GM19467 (cell line): ENCODE measurements around the gene ZNF414.

Source experiments
- ATAC-seq: cut with Tn5 transposase; IDR thresholded peaks from one replicate; pipeline ENCODE4 v1.9.1; 2021; ENCODE audit warnings: mild to moderate bottlenecking, moderate library complexity; ENCODE audit not compliant: unreplicated experiment

The ZNF414 gene

DNA sequence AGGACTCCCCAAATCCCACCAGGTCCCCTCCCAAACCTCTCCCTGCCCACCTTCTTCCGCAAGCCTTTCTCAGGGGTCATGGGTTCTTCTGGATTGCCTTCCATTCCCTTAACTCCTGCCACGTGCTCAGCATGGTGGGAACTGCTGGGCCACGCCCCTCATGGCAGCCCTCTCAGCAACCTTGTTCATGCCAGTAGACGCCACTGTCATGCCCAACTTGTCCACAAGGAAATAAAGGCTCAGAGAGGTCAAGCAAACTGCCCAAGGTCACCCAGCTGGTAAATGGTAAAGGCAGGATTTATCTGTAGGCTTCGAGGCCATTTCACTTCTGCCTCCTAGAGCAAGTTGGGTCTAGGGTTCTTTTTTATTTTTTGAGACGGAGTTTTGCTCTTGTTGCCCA lies 22.4 kb downstream of the ZNF414 start:
- ATAC-seq = no peak

DNA sequence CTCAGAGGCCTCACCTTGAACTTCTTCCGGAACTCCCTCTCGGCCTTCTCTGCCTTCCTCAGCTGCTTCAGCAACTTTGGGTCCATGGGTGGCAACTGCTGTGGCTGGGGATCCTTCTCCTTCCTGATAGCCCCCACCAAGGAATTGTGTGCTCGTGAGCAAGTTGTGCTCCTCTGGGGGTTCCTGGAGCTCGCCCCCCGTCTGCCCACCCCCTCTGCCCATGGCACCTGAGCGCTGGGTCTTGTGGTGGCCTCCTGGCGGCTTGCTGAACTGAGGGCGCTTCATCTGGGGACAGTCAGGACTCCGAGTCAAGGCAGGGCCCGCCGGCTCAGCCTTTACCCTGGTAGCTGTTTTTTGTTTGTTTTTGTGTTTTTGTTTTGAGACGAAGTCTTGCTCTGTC lies 23.1 kb downstream of the ZNF414 start:
- ATAC-seq = no peak

DNA sequence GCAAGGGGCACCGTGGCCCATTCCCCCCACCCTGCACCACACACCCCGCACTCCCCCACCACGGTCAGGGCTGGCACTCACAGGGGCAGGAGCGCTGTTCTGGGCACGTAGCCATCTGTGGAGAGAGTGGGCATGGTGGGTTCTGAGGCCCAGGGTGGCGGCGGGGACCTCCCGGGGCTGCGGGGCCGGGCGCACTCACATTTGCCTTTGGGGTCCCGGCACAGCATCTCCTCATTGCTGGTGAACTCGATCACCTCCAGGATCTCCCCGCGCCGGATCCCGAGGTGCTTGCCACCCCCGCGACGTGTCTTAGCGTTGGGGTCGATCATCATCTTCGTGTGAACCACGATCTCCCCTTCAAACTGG lies 23.6 kb downstream of the ZNF414 start:
- ATAC-seq = no peak

DNA sequence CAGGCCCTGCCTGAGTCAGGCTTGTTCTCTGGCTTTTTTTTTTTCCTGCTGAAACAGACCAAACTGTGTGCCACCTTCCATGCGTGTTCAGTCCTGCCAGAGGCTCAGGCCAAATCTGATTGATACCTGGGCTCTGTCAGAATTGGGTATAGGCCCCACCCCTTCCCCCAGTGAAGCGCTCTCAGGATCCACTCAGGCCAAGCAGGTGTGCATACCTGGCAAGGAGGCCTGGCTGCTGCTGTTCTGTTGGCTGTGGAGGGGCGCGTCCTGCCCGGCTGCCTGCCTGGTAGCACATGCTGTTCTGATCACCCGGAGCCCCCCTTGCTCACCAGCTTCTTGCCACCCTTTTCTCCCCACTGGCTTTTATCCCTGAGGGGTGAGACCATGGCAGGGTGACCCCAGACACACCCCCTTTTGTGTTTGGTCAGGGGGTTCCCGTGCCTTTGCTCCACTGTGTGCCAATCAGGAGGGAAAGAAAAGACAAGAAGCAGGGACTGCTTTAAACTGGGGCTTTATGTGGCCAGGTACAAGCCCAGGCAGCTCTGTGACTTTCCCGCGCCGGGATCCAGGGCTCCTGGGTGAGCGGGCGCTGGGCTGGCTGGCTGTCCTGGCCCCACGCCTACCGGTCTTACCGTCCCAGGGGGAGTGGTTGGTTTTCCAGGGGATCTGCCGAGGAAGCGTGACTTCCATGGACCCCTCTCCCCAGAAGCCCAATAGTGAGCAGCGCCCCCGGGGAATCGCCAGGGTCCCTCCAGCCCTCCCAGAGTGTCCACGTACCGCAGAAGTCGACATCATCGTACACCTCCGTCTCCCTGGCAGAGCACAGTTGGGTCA lies 24.2 kb downstream of the ZNF414 start:
- no peak for ATAC-seq

DNA sequence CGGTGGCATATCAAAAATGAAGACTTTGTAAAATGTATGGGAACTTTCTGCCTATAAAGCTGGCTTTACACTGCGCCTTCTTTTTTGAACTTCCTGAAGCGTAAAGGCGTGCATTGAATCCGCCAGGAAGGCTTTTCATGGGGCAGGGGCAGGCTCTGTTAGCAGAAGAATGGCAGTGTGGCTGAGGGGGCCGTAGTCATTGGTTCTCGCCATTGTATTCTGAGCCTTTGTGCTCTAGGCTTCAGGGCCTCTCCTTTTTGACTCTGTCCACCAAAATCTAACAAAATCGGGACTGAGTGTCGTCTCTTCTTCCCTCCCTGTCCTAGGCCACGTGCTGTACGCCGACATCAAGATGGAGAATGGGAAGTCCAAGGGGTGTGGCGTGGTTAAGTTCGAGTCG lies 25.6 kb downstream of the ZNF414 start:
- no peak for ATAC-seq

GRCh38 chr19:8487137-8487851 lies 26.7 kb downstream of the ZNF414 start:
- ATAC-seq = no peak

GRCh38 chr19:8486661-8487136 lies 27.3 kb downstream of the ZNF414 start:
- ATAC-seq = no peak

DNA sequence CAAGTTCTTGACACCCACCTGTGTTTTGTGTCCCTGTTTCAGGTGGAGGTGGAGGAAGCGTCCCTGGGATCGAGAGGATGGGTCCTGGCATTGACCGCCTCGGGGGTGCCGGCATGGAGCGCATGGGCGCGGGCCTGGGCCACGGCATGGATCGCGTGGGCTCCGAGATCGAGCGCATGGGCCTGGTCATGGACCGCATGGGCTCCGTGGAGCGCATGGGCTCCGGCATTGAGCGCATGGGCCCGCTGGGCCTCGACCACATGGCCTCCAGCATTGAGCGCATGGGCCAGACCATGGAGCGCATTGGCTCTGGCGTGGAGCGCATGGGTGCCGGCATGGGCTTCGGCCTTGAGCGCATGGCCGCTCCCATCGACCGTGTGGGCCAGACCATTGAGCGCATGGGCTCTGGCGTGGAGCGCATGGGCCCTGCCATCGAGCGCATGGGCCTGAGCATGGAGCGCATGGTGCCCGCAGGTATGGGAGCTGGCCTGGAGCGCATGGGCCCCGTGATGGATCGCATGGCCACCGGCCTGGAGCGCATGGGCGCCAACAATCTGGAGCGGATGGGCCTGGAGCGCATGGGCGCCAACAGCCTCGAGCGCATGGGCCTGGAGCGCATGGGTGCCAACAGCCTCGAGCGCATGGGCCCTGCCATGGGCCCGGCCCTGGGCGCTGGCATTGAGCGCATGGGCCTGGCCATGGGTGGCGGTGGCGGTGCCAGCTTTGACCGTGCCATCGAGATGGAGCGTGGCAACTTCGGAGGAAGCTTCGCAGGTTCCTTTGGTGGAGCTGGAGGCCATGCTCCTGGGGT lies 28.2 kb downstream of the ZNF414 start:
- no peak for ATAC-seq

GRCh38 chr19:8484331-8484894 lies 29.6 kb downstream of the ZNF414 start:
- ATAC-seq = no peak

DNA sequence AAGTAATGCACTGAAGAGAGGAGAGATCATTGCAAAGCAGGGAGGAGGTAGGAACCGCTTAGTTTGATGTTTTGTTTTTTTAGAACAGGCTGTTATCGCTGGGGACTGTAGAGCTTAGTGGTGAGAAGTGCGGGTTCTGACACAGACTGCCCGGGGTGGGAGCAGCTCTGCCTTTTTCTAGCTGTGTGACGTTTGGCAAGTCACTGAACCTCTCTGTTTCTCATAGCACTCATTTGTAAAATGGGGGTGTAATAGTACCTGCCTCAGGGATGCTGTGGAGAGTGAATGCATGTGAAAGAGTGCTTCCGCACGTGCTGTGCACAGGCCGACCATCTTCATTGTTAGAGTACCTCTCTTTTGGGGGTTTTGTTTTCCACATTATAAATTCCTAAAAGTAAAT lies 30.8 kb downstream of the ZNF414 start:
- no peak for ATAC-seq

GRCh38 chr19:8482696-8483095 lies 31.3 kb downstream of the ZNF414 start:
- ATAC-seq = no peak

DNA sequence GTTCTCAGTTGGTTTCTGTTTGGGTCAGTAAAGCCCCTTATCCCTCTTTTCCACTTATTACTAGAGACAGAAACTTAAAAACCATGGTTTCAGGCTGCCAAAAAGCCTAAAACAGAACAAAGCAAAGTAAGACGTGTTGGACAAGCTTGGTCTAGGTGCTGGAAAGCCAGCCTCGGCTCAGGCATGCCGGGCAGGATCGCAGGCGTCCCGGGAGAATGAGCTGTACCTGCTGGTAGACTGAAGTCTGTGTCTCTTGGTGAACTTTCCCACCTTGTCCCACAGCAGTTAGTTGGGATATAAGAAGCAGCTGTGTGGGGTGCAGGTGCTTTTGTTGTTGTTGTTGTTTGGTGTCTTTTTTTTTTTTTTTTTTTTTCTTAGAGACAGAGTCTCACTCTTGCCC lies 32.4 kb downstream of the ZNF414 start:
- no peak for ATAC-seq

- ATAC-seq = no peak
These were observed 32.8 kb downstream of the ZNF414 start for GRCh38 chr19:8481201-8481600.

GRCh38 chr19:8478598-8478997 lies 35.4 kb downstream of the ZNF414 start:
- ATAC-seq = no peak

DNA sequence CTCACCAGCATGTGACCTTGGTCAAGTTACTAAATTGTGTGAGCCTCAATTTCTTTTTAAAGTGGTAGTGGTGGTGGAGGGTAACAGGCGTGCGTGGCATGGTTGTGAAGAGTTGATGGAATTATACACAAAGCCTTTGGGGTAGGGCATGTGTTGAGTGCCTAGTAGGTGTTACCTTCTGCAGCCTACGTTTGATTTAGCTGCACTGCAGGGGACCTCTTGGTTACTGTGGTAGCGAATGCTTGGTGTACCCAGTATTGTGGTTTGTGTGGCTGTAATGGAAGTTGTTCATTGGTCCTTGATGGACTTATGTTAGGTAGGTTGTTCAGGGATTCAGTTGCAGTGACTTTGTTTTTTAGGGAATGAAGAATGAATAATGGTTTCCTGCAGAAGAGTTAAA lies 36.1 kb downstream of the ZNF414 start:
- no peak for ATAC-seq

GRCh38 chr19:8476524-8476923 lies 37.4 kb downstream of the ZNF414 start:
- ATAC-seq = no peak

DNA sequence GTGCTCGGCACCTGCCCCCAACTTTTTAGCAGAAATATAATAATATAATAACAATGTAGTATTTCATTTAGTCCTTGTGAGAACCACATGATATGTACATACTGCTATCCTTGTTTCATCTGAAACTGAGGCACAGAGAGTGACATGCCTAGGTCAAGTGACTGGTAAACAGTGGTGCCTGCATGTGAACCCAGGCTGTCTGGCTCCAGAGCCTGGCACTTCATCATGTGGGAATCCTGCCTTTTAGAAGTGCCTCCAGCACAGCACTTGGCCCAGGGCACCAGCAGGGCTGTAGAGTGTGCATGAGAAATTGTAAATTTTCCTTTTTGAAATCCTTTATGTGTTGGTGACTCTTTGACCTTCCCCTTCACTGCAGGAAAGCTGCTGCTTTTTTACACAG lies 39.0 kb downstream of the ZNF414 start:
- no peak for ATAC-seq

DNA sequence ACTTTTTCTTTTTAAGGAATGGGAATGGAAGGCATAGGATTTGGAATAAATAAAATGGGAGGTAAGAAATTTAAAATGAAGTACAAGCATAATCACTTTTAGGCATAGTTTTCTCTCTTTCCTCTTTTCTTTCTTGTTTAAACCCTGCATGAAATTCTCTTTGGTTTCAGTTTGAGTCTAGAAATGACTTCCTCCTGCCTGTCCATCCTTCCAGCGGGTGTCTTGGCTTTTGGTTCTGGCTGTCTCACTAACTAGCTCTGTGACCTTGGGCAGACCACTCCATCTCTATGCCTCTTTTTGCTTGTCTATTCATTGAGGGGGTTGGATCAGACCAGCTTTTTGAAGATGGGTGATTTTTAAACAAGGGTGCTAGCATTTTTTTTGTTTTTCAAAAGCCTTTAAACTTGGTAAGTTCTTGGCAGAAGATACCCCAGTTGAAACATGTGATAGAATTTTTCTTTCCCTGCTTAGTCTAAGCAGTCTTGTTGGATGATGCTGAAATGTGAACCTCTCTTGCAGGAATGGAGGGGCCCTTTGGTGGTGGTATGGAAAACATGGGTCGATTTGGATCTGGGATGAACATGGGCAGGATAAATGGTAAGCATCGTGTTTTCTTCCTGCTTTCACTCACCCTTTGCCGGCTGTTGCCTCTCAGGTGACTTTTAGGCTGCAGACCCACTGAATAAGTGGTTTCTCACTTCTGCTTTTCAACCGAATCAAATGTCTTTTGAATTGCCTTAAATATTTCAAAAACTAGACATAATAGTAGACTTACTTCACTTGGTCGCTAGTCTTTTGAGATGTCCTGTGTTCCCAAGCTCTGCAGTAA lies 40.1 kb downstream of the ZNF414 start:
- peak; percentile 53 for ATAC-seq

DNA sequence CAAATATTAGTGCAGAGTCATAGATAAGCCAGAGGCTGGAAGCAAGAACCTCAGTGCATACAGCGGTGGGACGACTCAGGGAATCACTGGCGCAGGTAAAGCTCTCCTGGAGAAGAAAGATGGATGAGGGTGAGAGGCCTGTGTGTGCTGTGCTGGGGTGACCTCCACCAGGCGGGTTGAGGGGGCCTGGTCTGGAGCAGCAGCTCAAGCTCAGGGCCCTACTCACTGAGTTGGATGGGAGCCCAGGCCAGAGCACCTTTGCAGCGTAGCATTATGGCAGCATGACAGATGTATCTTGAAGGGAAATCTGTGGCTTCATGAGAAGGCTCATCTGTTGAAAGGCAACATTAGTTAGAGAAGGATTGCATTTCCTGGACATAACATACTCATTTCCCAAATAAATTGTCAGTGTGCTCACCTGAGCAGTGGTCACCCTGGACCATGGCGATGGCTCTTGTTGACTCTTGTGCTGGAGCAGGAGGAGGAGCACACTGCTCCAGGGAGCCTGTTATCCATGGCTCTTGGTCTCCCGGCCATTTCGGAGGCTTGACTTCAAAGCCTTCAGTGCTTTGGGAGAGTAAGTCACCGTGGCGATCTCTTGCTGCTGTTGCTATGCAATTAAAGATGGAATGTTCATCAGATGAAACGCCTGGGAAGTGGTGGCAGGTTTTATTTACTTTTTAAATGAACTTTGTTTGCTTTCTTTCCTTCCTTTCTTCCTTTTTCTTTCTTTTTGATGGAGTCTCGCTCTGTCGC lies 44.2 kb downstream of the ZNF414 start:
- no peak for ATAC-seq
